Astrocyte (in vitro differentiated cells and primary cell): Measurements from ENCODE around the gene MYO5B.

Source experiments
- EZH2 ChIP-seq: IDR thresholded peaks from 2 replicates; pipeline ENCODE4 v1.6.1; 2012; ENCODE audit warnings: mild to moderate bottlenecking, low read length, inconsistent platforms; ENCODE audit not compliant: insufficient read depth
- TF ChIP-seq, protein P1 (sequence below): IDR thresholded peaks from 2 replicates; pipeline ENCODE4 v1.5.1; 2011; ENCODE audit warnings: low read depth, mild to moderate bottlenecking, inconsistent platforms, low read length, moderate library complexity; ENCODE audit not compliant: insufficient read depth

DNA sequence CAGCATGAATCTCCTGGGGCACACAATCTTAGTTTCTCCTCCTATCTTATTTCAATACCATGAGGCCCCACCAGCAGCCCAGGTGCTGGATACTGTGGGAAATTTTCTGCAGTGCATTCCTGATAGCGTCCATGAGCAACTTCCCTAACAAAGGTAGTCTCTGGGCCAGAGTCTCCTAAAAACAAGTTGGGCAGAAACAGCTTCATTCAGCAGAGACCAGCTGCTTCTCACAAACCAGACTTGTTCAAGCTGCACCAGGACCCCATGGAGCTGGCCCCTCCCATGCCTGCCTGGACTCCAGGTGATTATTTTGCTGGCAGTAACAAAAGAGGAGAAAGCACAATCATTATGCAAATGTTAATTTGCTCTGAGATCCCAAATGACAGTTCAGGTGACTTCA lies 31.4 kb downstream of the MYO5B start:
- TF ChIP-seq, protein P1, sequence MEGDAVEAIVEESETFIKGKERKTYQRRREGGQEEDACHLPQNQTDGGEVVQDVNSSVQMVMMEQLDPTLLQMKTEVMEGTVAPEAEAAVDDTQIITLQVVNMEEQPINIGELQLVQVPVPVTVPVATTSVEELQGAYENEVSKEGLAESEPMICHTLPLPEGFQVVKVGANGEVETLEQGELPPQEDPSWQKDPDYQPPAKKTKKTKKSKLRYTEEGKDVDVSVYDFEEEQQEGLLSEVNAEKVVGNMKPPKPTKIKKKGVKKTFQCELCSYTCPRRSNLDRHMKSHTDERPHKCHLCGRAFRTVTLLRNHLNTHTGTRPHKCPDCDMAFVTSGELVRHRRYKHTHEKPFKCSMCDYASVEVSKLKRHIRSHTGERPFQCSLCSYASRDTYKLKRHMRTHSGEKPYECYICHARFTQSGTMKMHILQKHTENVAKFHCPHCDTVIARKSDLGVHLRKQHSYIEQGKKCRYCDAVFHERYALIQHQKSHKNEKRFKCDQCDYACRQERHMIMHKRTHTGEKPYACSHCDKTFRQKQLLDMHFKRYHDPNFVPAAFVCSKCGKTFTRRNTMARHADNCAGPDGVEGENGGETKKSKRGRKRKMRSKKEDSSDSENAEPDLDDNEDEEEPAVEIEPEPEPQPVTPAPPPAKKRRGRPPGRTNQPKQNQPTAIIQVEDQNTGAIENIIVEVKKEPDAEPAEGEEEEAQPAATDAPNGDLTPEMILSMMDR = no peak
- TF ChIP-seq EZH2 = no peak
